Activated naive CD4-positive, alpha-beta T cell treated with anti-CD3 and anti-CD28 coated beads for 36 hours (primary cell): ENCODE measurements around the gene SCN8A. TPM values are rescaled to one million over a fixed set of nuclear protein-coding genes. Genes with fewer than 3 reads are reported as not detected.
"Not testable (repeated sequence)": the region's sequence is repeated elsewhere in the genome, so short reads cannot be mapped to it uniquely, and the experiment has no call there.

Source experiments
- CTCF ChIA-PET: fragments of 350-600 bp; sonication (Branson Sonifier 250); formaldehyde crosslinking; loops from one replicate; lab custom pipeline; 2021; ENCODE audit warnings: antibody characterized with exemption; lab: Charles Lee
- DNase-seq: peaks from one replicate; pipeline ENCODE4 v3.0.0-alpha.2; 2020
- H3K27ac Mint-ChIP-seq: one replicate; pipeline ENCODE4 v1.8.0; 2021; ENCODE audit warnings: mild to moderate bottlenecking, mixed read lengths
- H3K27me3 Mint-ChIP-seq: one replicate; pipeline ENCODE4 v1.8.0; 2021; ENCODE audit warnings: low read depth, mixed read lengths
- H3K36me3 Mint-ChIP-seq: one replicate; pipeline ENCODE4 v1.8.0; 2021; ENCODE audit warnings: low read depth, mixed read lengths
- H3K4me1 Mint-ChIP-seq: one replicate; pipeline ENCODE4 v1.8.0; 2021; ENCODE audit warnings: low read depth, mixed read lengths
- H3K4me3 Mint-ChIP-seq: one replicate; pipeline ENCODE4 v1.8.0; 2021; ENCODE audit warnings: mild to moderate bottlenecking, moderate library complexity, mixed read lengths
- H3K9me3 Mint-ChIP-seq: one replicate; pipeline ENCODE4 v1.8.0; 2021; ENCODE audit warnings: mixed read lengths
- intact Hi-C: fragments of 100-400 bp; cut with micrococcal nuclease; formaldehyde crosslinking; loops from one replicate; pipeline ENCODE4 v1.15.1; 2023
- total RNA-seq, 2 experiments: library from RNA; stranded (reverse); gene quantifications; one replicate each; pipeline ENCODE4 v1.2.3, GENCODE V29; 2021

The SCN8A gene
- total RNA-seq, 2 experiments from 2014 or later = 0.42 to 0.50 TPM

- CTCF ChIA-PET = interaction anchor here (0.6 to 0.7 kb wide), 3 partner anchors 51 to 854 kb away, joined by 3 read pairs; no protein-coding TSS in a partner anchor
- Mint-ChIP-seq H3K4me3 (no peak overlapping the region), H3K27ac (no peak overlapping the region), H3K27me3 (no peaks in the 10 kb centered on the region), H3K9me3 (no peaks in the 10 kb centered on the region), H3K36me3 (no peaks in the 10 kb centered on the region), H3K4me1 (no peaks in the 10 kb centered on the region)
- intact Hi-C loops = no loop called here
- DNase-seq = no peak
Observed at GRCh38 chr12:51792417-51792816, 201.4 kb downstream of the SCN8A start.

DNA sequence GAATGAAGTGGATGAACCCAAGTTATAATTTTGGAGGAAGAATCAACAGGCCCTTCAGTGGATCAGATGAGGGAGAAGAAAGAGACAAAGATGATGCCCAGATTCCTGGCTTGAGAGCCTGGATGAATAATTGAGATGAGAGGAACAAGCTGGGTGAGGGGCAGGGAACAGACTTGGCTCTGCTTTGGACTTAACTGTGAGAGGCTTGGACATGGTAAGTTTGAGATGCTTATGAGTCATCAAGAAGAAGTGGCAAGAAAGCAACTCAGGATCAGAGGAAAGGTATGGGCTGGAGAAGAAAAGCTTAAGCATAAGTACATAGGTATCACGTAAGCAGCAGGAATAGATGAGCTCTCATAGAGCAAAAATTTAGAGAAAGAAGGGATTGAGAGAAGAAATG, 202.2 kb downstream of the SCN8A start:
- no peaks in the 10 kb centered on the region for H3K36me3 Mint-ChIP-seq
- H3K9me3 Mint-ChIP-seq = no peaks in the 10 kb centered on the region
- CTCF ChIA-PET = interaction anchor here (0.5 to 0.7 kb wide), 2 partner anchors 21 to 50 kb away, joined by 3 read pairs; no protein-coding TSS in a partner anchor
- intact Hi-C loops = no loop called here
- H3K27ac Mint-ChIP-seq = no peak overlapping the region
- no peak overlapping the region for H3K4me3 Mint-ChIP-seq
- no peaks in the 10 kb centered on the region for H3K27me3 Mint-ChIP-seq
- DNase-seq = no peak
- no peaks in the 10 kb centered on the region for H3K4me1 Mint-ChIP-seq

DNA sequence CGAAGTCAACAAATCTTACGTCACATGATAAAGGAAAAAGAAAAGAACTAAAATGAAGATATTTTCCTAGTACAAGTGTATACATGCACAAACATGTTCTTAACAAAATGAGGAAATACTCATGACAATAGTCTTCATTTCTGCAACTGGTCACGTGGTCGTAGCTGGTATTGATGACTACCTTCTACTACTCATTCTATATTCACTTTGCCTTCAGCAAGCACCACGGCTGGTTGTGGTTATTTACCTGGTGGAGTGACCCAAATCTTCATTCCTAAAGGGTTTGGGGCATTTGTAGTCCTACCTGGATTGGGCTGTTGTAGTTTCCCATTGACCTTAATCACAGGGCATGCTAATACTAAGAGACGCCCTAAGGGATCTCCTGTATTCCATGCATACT, 206.3 kb downstream of the SCN8A start:
- no peaks in the 10 kb centered on the region for H3K9me3 Mint-ChIP-seq
- H3K4me3 Mint-ChIP-seq = no peak overlapping the region
- DNase-seq = no peak
- no peak overlapping the region for H3K27ac Mint-ChIP-seq
- no peaks in the 10 kb centered on the region for H3K36me3 Mint-ChIP-seq
- CTCF ChIA-PET = no interaction called here
- no peaks in the 10 kb centered on the region for H3K4me1 Mint-ChIP-seq
- intact Hi-C loops = no loop called here
- no peaks in the 10 kb centered on the region for H3K27me3 Mint-ChIP-seq

GRCh38 chr12:51798051-51798450, 207.0 kb downstream of the SCN8A start:
- H3K9me3 Mint-ChIP-seq, H3K4me3 Mint-ChIP-seq, H3K4me1 Mint-ChIP-seq, H3K27ac Mint-ChIP-seq, H3K36me3 Mint-ChIP-seq, H3K27me3 Mint-ChIP-seq, CTCF ChIA-PET, intact Hi-C loops, DNase-seq: not testable (repeated sequence)

- Mint-ChIP-seq H3K27me3 (no peaks in the 10 kb centered on the region), H3K4me1 (no peaks in the 10 kb centered on the region), H3K9me3 (no peaks in the 10 kb centered on the region), H3K4me3 (no peak overlapping the region), H3K36me3 (no peaks in the 10 kb centered on the region), H3K27ac (no peak overlapping the region)
- no peak for DNase-seq
- intact Hi-C loops = no loop called here
- CTCF ChIA-PET = interaction anchor here (0.6 kb wide), 1 partner anchor 349 kb away, joined by 3 read pairs; no protein-coding TSS in a partner anchor
Observed at GRCh38 chr12:51798501-51798900, 207.5 kb downstream of the SCN8A start.

- Mint-ChIP-seq H3K36me3 (no peaks in the 10 kb centered on the region), H3K4me1 (no peaks in the 10 kb centered on the region), H3K27me3 (no peaks in the 10 kb centered on the region), H3K27ac (no peak overlapping the region), H3K4me3 (no peak overlapping the region), H3K9me3 (no peaks in the 10 kb centered on the region)
- DNase-seq = no peak
- intact Hi-C loops = no loop called here
- CTCF ChIA-PET = interaction anchor here (0.6 kb wide), 1 partner anchor 247 kb away, joined by 3 read pairs; no protein-coding TSS in a partner anchor
Observed at GRCh38 chr12:51801027-51801426, 210.0 kb downstream of the SCN8A start.

DNA sequence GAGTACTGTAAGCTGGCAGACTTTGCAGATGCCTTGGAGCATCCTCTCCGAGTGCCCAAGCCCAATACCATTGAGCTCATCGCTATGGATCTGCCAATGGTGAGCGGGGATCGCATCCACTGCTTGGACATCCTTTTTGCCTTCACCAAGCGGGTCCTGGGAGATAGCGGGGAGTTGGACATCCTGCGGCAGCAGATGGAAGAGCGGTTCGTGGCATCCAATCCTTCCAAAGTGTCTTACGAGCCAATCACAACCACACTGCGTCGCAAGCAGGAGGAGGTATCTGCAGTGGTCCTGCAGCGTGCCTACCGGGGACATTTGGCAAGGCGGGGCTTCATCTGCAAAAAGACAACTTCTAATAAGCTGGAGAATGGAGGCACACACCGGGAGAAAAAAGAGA, 215.9 kb downstream of the SCN8A start:
- no peaks in the 10 kb centered on the region for H3K27me3 Mint-ChIP-seq
- no peak overlapping the region for H3K4me3 Mint-ChIP-seq
- intact Hi-C loops = no loop called here
- no peaks in the 10 kb centered on the region for H3K4me1 Mint-ChIP-seq
- no peaks in the 10 kb centered on the region for H3K9me3 Mint-ChIP-seq
- H3K27ac Mint-ChIP-seq = no peak overlapping the region
- DNase-seq = no peak
- no peaks in the 10 kb centered on the region for H3K36me3 Mint-ChIP-seq
- CTCF ChIA-PET = no interaction called here

- no peaks in the 10 kb centered on the region for H3K27me3 Mint-ChIP-seq
- DNase-seq = no peak
- no peaks in the 10 kb centered on the region for H3K4me1 Mint-ChIP-seq
- no peak overlapping the region for H3K4me3 Mint-ChIP-seq
- no peaks in the 10 kb centered on the region for H3K9me3 Mint-ChIP-seq
- intact Hi-C loops = no loop called here
- no peaks in the 10 kb centered on the region for H3K36me3 Mint-ChIP-seq
- H3K27ac Mint-ChIP-seq = no peak overlapping the region
- CTCF ChIA-PET = no interaction called here
Observed at GRCh38 chr12:51809193-51809592, 218.2 kb downstream of the SCN8A start.

DNA sequence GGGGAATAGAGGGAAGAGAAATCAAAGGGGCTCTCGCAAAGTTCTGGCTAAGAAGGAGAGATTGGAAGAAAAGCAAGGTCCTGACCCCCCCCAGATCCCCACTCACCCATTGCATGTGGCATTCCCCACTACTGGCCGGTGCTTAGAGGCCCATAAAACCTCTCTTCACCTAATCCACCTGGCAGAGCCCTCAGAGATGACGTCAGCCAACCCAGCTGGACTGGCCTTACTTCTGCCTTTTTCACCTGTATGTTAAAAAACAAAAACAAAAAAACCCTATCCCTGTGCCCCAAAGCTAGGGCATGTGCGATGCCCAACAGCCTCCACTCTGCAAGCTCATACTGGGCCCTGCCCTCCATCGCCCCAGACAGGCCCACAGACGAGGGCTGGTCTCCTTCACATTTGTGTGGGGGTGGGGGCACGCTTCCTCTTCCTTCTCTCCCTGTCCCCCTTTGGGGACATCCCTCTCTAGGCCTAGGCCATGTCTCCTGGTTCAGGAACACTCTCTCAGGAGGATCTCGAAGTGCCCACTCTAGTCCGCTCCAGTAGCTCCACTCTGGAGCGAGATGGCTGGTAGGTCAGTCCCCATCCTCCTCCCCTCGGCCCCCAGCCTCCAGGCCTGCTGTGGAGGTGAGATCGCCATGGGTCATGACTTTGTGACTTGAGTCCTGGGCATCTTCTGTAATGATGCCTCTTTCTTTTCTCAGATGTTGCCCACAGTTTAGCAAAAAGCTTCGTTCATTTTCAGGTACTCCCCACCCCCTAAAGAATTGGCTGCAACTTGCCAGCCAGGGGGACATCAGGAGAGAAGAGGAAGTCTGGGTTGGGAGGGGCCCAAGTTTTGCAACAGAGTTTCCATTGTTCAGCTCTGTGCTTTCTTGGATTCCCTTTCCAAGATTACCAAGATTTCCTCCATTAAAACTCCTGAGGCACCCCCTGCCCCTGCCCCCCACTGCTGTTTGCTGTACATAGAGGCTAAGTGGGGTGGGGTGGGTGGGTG, 220.5 kb downstream of the SCN8A start:
- Mint-ChIP-seq H3K9me3 (no peaks in the 10 kb centered on the region), H3K27ac (no peak overlapping the region), H3K4me1 (peaks cover 2% of the 10 kb centered on the region), H3K27me3 (peaks cover 5% of the 10 kb centered on the region), H3K36me3 (no peaks in the 10 kb centered on the region), H3K4me3 (no peak overlapping the region)
- intact Hi-C loops = no loop called here
- CTCF ChIA-PET = interaction anchor here (1.1 kb wide), 1 partner anchor 12 kb away, joined by 3 read pairs; no protein-coding TSS in a partner anchor
- DNase-seq = no peak

DNA sequence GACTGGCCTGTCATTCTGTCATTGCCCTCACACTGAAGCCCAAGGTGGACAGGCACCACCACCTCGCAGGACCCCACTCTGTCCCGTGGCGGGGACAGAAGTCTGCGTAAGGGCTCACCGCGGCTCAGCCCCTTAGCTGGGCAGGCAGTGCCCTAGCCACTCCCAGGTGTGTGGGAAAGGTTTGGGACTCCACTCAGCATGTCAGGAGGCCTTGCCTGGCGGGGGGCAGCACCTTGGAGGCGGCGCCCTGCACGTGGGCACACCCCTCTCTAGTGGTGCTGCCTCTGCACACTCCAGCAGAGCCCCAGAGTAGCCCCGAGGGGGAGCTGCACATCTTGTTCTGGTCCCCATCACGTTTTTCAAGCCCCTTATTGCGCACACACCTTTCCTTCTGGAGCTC, 221.8 kb downstream of the SCN8A start:
- CTCF ChIA-PET = interaction anchor here (0.9 to 1.6 kb wide), 3 partner anchors 9 to 62 kb away, joined by 3 to 6 read pairs (median 6); no protein-coding TSS in a partner anchor
- intact Hi-C loops = no loop called here
- peaks cover 2% of the 10 kb centered on the region for H3K4me1 Mint-ChIP-seq
- no peaks in the 10 kb centered on the region for H3K9me3 Mint-ChIP-seq
- H3K4me3 Mint-ChIP-seq = peak overlapping the region; percentile 45
- no peak for DNase-seq
- no peak overlapping the region for H3K27ac Mint-ChIP-seq
- H3K27me3 Mint-ChIP-seq = peaks cover 5% of the 10 kb centered on the region
- H3K36me3 Mint-ChIP-seq = no peaks in the 10 kb centered on the region

DNA sequence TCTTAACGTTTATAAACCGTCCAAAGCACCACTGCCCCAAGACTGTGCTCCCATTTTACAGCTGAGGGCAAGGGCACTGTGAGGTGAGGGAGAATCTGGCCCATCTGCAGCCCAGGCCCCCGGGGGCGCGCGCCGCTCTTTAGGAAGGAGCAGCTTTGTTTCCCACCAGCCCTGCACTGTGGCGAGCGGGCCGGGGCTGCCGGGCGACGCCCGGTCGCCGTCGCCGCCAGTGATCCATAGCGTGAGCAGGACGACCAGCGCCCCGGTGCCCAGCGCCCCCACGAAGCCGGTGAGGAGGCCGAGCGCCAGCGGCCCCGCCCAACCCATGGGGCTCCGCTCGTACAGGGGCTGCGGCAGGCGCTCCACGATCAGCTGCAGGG, 222.9 kb downstream of the SCN8A start:
- no peak for DNase-seq
- Mint-ChIP-seq H3K4me3 (no peak overlapping the region), H3K4me1 (peaks cover 2% of the 10 kb centered on the region), H3K27ac (no peak overlapping the region), H3K36me3 (no peaks in the 10 kb centered on the region), H3K27me3 (peaks cover 5% of the 10 kb centered on the region), H3K9me3 (no peaks in the 10 kb centered on the region)
- intact Hi-C loops = loop anchor here (2.0 kb wide), 1 partner anchor 393 kb away; no protein-coding TSS in a partner anchor
- CTCF ChIA-PET = interaction anchor here (0.6 to 1.6 kb wide), 8 partner anchors 10 to 132 kb away, joined by 3 to 9 read pairs (median 4); no protein-coding TSS in a partner anchor

DNA sequence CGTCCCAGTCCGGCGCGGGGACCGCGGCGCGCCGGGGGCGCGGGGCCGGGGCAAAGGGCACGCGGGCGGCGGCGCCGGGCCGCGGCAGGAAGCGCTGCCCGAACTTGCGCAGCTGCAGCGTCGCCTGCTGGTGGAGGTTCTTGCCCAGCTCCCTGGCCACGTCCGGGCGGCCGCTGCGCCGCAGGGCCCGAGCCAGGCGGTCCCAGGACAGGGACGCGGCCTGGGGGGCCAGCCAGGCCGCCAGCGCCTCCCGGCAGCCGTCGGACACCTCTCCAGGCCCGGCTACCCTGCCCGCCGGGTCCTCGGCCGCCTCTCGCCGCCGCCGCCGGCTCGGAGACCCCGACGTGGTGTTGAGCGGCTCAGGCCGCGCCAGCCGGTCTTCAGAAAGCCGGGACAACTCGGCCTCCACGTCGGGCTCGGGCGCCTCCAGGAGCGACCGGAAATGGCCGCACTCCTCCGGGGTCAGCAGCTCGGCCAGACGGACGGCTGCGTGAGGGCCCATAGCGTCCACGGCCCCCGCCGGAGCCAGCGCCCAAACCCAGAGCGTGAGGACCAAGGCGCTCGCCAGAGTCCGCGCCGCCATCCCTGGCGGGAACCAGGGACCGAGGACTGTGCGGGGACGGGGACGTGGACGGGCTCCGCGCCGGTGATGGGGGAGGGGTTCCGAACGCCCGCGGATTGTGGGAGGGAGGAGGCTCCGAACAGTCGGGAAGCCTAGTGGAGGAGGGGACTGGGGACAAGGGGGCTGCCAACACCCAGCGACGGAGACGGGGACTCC, 223.5 kb downstream of the SCN8A start:
- H3K9me3 Mint-ChIP-seq = no peaks in the 10 kb centered on the region
- no peaks in the 10 kb centered on the region for H3K36me3 Mint-ChIP-seq
- CTCF ChIA-PET = interaction anchor here (0.5 to 1.6 kb wide), 9 partner anchors 9 to 133 kb away, joined by 3 to 9 read pairs (median 5); no protein-coding TSS in a partner anchor
- peaks cover 5% of the 10 kb centered on the region for H3K27me3 Mint-ChIP-seq
- H3K4me1 Mint-ChIP-seq = peaks cover 2% of the 10 kb centered on the region
- H3K4me3 Mint-ChIP-seq = peak overlapping the region; percentile 65
- H3K27ac Mint-ChIP-seq = no peak overlapping the region
- DNase-seq = peak; percentile 75
- intact Hi-C loops = loop anchor here (2.0 kb wide), 1 partner anchor 394 kb away; no protein-coding TSS in a partner anchor
